ENCODE data around the gene MINDY3. TPM values are rescaled to one million over a fixed set of nuclear protein-coding genes. Genes with fewer than 3 reads are reported as not detected.

The MINDY3 gene
- total RNA-seq, 2 experiments from 2014 or later, result 22.3 to 26.0 TPM

DNA sequence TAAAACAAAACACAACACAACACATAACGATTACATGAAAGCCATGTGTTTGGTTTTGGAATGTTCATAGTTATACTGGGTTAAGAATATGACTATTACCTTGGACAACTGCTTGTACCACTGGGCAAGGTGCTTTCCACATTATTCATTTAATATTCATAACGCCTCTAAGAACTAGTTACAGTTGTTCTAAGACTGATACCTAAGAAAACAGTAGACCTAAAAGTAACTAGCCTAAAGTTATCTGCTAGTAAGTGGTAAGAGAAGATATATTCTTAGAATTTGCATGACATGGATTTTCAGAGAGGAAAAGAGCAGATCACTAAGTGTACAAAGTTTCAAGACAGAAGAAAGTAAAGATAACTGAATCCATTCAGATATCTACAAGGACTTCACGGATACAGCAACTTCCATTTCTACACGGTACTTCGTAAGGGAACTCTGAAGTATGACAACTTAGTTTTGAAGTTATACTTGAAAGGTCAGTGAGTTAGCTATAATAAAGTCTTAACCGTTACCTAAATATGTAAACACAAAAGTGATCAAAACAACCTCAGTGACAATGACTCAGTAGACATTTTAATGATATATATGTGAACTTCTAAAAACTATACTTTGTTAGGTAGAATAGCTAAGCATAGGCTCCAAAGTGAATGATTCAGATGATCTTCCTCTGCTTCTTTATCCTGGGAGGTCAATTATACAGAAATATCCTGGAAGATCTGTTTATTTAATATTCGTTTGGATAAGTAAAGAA, 65.1 kb downstream of the MINDY3 start:
- peaks cover 4% of the 10 kb centered on the region for H3K4me1 Mint-ChIP-seq
- POLR2A ChIA-PET, result no interaction called here
- no peak for DNase-seq
- H3K27me3 Mint-ChIP-seq, result no peaks in the 10 kb centered on the region
- H3K4me3 Mint-ChIP-seq, result no peak overlapping the region
- H3K27ac Mint-ChIP-seq, result no peak overlapping the region
- H3K36me3 Mint-ChIP-seq (ENCODE audit: low read depth), result peaks cover 27% of the 10 kb centered on the region
- H3K9me3 Mint-ChIP-seq, result no peaks in the 10 kb centered on the region
- CTCF ChIA-PET, result no interaction called here

DNA sequence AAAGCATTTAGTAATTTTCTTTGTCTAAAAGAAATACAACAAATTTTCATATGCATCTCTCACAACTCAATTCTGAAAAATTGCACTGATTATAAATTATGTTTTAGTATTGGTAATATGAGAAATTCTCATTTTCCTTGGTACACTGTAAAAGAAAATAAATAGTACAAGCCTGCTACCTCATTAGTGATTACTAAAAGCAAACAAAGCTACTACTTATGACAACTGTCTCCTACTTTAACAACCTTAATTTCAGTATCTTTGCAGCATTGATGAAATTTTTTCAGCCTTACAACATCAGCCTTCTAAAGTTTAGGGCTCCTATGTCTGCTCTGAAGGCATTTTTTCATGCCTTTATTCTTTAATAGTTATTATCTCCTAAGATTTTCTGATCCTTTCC, 65.7 kb downstream of the MINDY3 start:
- Mint-ChIP-seq H3K27ac (no peak overlapping the region), H3K9me3 (no peaks in the 10 kb centered on the region), H3K4me1 (peaks cover 4% of the 10 kb centered on the region), H3K27me3 (no peaks in the 10 kb centered on the region), H3K4me3 (no peak overlapping the region), H3K36me3 (ENCODE audit: low read depth) (peaks cover 27% of the 10 kb centered on the region)
- ChIA-PET POLR2A (no interaction called here), CTCF (interaction anchor here (1.4 kb wide), 1 partner anchor 11 kb away, joined by 3 read pairs; no protein-coding TSS in a partner anchor)
- DNase-seq, result no peak

DNA sequence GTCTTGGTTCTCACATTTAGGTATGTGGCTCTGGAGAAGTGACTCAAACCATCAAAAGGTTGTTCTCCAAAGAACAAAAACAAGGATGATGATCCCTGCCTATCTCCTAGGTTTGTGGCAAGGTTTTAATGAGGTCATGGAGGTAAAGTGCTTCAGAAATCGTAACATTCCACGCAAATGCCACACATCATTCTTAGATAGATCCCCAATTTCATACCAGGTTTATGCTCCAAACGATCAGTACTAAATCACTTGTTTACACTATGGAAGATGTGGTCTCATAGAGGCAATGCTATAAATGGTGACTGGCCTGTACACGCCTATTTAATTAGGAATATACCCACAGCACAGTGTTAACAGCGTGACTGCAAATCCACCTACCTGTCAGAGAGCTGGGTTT, 66.6 kb downstream of the MINDY3 start:
- no peak for DNase-seq
- H3K27ac Mint-ChIP-seq, result no peak overlapping the region
- H3K27me3 Mint-ChIP-seq, result no peaks in the 10 kb centered on the region
- POLR2A ChIA-PET, result no interaction called here
- no peaks in the 10 kb centered on the region for H3K9me3 Mint-ChIP-seq
- H3K36me3 Mint-ChIP-seq (ENCODE audit: low read depth), result peaks cover 30% of the 10 kb centered on the region
- H3K4me3 Mint-ChIP-seq, result no peak overlapping the region
- CTCF ChIA-PET, result interaction anchor here (1.4 kb wide), 1 partner anchor 11 kb away, joined by 3 read pairs; no protein-coding TSS in a partner anchor
- H3K4me1 Mint-ChIP-seq, result peaks cover 4% of the 10 kb centered on the region

DNA sequence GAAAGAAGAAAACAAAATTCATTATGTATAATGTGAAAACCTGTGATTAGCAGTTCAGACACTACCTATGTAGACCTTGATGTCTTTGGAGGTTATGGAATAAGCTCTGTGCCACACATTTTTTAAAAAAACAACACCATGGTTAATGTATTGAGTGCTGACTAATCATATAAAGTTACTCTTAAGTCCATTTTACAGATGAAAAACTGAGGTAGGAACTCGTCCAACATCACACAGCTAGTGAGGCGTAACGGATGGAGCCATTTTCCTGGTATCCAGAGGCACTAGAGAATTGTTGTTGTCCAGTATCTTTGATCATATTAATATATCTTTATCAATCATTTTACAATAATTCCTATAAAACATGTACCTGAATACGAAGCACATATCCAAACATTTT, 67.5 kb downstream of the MINDY3 start:
- Mint-ChIP-seq H3K9me3 (no peaks in the 10 kb centered on the region), H3K4me1 (peaks cover 4% of the 10 kb centered on the region), H3K36me3 (ENCODE audit: low read depth) (peaks cover 30% of the 10 kb centered on the region), H3K27me3 (no peaks in the 10 kb centered on the region), H3K4me3 (no peak overlapping the region), H3K27ac (no peak overlapping the region)
- DNase-seq, result no peak
- ChIA-PET CTCF (no interaction called here), POLR2A (no interaction called here)

DNA sequence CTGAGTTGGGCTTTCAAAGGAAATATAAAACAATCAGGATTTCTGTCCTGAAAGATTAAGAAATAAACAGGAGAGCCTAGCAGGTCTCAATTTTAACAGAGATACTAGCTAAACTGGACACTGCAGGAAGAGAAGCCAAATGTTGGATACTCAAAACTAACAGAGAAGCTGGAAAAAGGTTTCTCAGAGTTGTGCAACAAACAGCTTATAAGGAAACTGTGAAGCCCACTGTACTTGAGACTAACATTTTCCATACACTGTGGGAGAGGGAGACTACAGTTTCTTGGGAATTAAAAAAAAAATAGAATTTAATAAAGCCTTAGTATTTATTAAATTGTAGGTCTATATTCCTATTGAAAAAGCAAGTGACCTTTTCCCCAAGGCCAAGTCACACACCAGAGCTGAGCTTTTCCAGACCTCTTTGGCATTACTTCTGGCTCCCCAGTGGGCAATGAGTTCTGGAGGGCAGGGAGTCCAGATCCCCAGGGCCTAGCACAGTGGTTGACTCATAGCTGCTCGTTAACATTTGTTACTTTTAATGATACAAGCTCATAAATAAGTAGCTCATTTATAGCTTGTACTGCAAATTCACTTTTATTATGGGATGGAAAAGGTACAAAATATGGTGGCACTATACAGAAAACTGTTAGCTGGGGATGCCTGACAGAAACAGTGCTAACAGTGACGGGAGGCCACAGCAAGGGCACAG, 68.3 kb downstream of the MINDY3 start:
- POLR2A ChIA-PET, result no interaction called here
- CTCF ChIA-PET, result no interaction called here
- Mint-ChIP-seq H3K9me3 (no peaks in the 10 kb centered on the region), H3K4me3 (no peak overlapping the region), H3K4me1 (peaks cover 4% of the 10 kb centered on the region), H3K27ac (no peak overlapping the region), H3K36me3 (ENCODE audit: low read depth) (peaks cover 36% of the 10 kb centered on the region), H3K27me3 (no peaks in the 10 kb centered on the region)
- no peak for DNase-seq

DNA sequence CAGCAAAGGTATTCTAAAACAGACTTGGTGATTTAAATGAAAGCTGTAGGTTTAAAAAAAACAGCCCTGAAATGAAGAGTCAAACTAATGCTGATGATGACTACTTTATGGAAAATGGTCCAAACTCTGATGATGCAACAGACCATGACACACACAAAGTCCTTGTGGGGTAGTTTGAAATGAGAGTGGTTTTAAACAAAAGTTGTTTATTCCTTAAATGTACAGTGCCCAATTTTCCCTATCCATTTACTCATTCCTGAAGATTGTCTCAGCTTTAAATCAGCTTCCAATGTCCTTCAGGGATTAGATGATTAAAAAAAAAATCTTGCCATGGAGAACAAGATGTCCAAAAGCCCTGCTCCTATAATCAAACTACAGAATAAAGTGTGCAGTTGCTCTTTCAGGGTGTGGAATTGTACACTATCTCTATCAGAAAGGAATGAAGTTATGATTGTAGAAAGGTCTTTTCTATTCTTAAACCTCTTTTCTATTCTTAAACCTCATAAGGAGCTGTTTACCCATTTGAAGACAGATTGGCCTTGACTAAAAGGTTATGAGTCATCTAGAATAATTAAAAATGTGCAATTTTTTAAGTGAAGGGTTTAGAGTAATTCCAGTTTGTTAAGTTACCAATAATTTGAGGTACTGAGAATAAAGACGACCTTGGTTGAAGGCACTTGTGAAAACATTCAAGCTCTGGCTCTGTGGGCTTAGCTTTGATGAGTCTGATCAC, 70.3 kb downstream of the MINDY3 start:
- ChIA-PET POLR2A (no interaction called here), CTCF (interaction anchor here (0.6 to 1.2 kb wide), 2 partner anchors 15 to 663 kb away, joined by 3 read pairs; no protein-coding TSS in a partner anchor)
- no peaks in the 10 kb centered on the region for H3K4me1 Mint-ChIP-seq
- no peak for DNase-seq
- no peaks in the 10 kb centered on the region for H3K9me3 Mint-ChIP-seq
- H3K27ac Mint-ChIP-seq, result no peak overlapping the region
- no peaks in the 10 kb centered on the region for H3K27me3 Mint-ChIP-seq
- H3K36me3 Mint-ChIP-seq (ENCODE audit: low read depth), result peaks cover 39% of the 10 kb centered on the region
- H3K4me3 Mint-ChIP-seq, result no peak overlapping the region

DNA sequence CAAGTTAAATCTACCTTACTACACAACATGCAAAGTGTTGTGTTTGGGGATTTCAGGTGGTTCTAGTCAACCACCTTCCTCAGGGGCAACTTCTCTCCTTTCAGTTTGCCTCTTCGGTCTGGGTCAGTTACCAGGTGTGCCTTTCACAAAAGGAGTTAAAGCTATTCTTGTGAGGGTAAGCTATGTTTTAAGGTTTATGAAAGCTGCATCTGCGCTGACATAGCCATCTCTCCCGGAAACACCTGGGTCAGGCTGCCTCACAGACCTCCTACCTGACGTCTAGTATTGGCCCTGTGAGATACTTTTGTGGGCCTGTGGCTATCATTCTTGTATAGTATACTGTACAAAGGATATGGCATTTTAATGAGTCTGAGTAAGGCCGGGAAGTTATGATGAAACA, 72.9 kb downstream of the MINDY3 start:
- H3K4me3 Mint-ChIP-seq, result no peak overlapping the region
- H3K27me3 Mint-ChIP-seq, result no peaks in the 10 kb centered on the region
- H3K4me1 Mint-ChIP-seq, result no peaks in the 10 kb centered on the region
- POLR2A ChIA-PET, result no interaction called here
- CTCF ChIA-PET, result no interaction called here
- no peak overlapping the region for H3K27ac Mint-ChIP-seq
- H3K9me3 Mint-ChIP-seq, result no peaks in the 10 kb centered on the region
- DNase-seq, result no peak
- peaks cover 39% of the 10 kb centered on the region for H3K36me3 Mint-ChIP-seq (ENCODE audit: low read depth)

DNA sequence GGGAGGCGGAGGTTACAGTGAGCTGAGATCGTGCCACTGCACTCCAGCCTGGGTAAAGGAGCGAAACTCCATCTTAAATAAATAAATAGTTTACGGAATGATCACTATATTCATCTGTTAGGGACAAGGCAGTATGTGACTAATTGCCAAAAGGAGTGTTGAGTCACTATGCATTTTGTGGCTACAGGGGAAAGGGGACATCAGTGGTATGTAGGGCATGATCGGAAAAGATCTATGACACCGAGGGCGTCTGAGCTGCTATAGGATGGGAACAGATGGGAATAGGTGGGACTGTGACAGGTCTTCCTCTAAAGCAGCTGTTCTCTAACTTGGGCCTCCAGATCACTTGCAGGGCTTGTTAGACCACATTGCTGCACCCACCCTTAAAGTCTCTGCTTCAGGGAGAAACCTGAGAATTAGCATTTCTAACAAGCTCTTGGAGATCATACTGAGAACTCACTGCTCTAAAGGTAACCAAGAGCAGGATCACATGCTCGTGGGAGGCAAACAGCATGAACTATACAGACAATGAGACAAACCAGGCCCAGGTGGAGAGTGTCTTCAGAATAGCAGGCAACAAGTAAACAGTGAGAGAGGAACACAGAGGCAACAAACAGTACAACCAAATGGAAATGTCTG, 75.5 kb downstream of the MINDY3 start:
- Mint-ChIP-seq H3K4me3 (no peak overlapping the region), H3K9me3 (no peaks in the 10 kb centered on the region), H3K36me3 (ENCODE audit: low read depth) (peaks cover 37% of the 10 kb centered on the region), H3K27me3 (no peaks in the 10 kb centered on the region), H3K27ac (no peak overlapping the region), H3K4me1 (no peaks in the 10 kb centered on the region)
- ChIA-PET CTCF (interaction anchor here (1.4 kb wide), 1 partner anchor 9 kb away, joined by 3 read pairs; no protein-coding TSS in a partner anchor), POLR2A (no interaction called here)
- no peak for DNase-seq

DNA sequence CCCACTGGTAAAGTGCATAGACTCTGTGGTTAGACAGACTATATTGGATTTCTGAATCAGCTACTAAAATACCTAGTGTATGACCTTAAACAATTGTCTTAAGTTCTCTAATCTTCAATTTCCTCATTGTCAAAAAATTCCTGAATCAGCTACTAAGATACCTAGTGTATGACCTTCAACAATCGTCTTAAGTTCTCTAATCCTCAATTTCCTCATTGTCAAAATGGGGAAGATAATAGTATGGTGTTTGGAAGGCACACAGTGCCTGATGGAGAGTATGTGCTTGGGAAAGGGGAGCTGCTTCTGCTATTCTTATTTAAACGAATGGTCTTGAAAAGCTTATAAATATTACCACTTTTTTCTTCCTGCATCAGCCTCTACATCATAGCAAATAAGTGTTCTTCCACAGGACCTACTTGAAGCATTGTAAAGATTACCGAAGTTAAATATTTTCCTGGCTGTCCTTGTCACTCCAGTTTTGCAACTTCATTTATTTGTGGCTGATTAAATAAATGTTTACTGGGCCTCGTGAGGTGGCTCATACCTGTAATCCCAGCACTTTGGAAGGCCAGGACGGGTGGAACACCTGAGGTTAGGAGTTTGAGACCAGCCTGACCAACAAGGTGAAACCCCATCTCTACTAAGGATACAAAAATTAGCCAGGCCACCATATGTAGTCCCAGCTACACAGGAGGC, 76.2 kb downstream of the MINDY3 start:
- CTCF ChIA-PET, result interaction anchor here (1.4 kb wide), 1 partner anchor 8 kb away, joined by 3 read pairs; no protein-coding TSS in a partner anchor
- Mint-ChIP-seq H3K36me3 (ENCODE audit: low read depth) (peaks cover 38% of the 10 kb centered on the region), H3K27ac (no peak overlapping the region), H3K4me3 (no peak overlapping the region), H3K9me3 (no peaks in the 10 kb centered on the region), H3K4me1 (no peaks in the 10 kb centered on the region), H3K27me3 (no peaks in the 10 kb centered on the region)
- POLR2A ChIA-PET, result no interaction called here
- no peak for DNase-seq

DNA sequence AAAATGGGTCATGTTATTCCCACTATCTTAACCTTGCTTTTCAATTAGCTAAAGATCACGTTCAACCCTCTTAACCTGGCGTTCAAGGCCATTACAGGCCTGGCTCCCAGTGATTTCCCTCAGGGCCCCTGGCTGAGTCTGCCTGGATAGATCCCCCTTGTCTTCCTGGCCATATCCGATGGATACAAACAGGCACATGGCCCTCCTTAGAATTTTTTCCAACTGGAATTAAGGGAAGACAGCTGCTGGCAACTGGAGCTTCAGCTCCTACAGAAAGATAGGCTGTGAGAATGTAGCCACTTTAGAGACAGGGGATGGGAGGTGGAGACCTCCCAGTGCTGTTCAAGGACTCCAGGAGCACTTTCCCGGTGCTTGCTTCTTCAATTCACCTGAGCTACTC, 77.5 kb downstream of the MINDY3 start:
- H3K27me3 Mint-ChIP-seq, result no peaks in the 10 kb centered on the region
- ChIA-PET CTCF (interaction anchor here (0.8 kb wide), 1 partner anchor 21 kb away, joined by 3 read pairs; no protein-coding TSS in a partner anchor), POLR2A (no interaction called here)
- no peak overlapping the region for H3K4me3 Mint-ChIP-seq
- no peak overlapping the region for H3K27ac Mint-ChIP-seq
- H3K4me1 Mint-ChIP-seq, result no peaks in the 10 kb centered on the region
- no peak for DNase-seq
- peaks cover 5% of the 10 kb centered on the region for H3K9me3 Mint-ChIP-seq
- H3K36me3 Mint-ChIP-seq (ENCODE audit: low read depth), result peaks cover 45% of the 10 kb centered on the region

DNA sequence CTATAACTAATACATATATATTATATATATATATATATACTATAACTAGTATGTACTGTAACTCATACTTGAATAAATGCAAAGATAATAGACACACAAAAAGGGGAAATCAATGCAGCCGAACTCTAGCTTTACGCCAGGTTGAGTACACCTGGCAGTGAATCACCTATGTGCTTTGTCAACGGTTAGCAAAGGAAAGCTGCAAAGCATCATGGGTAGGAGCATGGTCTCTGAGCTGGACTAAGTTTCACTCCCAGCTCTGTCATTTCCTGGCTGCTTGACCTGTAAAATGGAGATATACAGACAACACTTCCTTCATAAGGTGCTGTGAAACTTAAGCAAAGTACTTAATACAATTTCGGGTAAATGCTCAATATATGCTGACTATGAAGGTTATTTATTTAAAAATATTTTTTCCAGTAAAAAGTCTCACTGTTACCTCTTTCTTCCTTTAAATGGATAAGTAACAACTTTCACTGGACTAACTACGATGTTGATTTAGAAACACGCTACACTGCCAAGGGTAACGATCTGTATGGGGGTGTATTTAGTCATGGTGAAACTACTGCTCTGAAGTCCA, 78.8 kb downstream of the MINDY3 start:
- DNase-seq, result no peak
- no peak overlapping the region for H3K27ac Mint-ChIP-seq
- no peak overlapping the region for H3K4me3 Mint-ChIP-seq
- peaks cover 9% of the 10 kb centered on the region for H3K9me3 Mint-ChIP-seq
- H3K27me3 Mint-ChIP-seq, result no peaks in the 10 kb centered on the region
- peaks cover 47% of the 10 kb centered on the region for H3K36me3 Mint-ChIP-seq (ENCODE audit: low read depth)
- ChIA-PET POLR2A (no interaction called here), CTCF (no interaction called here)
- no peaks in the 10 kb centered on the region for H3K4me1 Mint-ChIP-seq
